HG02852 (cell line): Measurements from ENCODE around the gene ACAD9.

Source experiments
- ATAC-seq: cut with Tn5 transposase; IDR thresholded peaks from one replicate; pipeline ENCODE4 v1.9.1; 2021; ENCODE audit warnings: mild to moderate bottlenecking, moderate library complexity; ENCODE audit not compliant: unreplicated experiment

ACAD9 gene

GRCh38 chr3:128933213-128933921 lies 53.9 kb downstream of the ACAD9 start:
- ATAC-seq = no peak

GRCh38 chr3:128933922-128934253 lies 54.5 kb downstream of the ACAD9 start:
- no peak for ATAC-seq

- no peak for ATAC-seq
Observed at GRCh38 chr3:128935922-128936321, 56.5 kb downstream of the ACAD9 start.

- no peak for ATAC-seq
Observed at GRCh38 chr3:128936341-128936740, 56.9 kb downstream of the ACAD9 start.

- ATAC-seq = no peak
Observed at GRCh38 chr3:128940252-128940651, 60.8 kb downstream of the ACAD9 start.

- no peak for ATAC-seq
Observed at GRCh38 chr3:128942161-128942952, 62.9 kb downstream of the ACAD9 start.

GRCh38 chr3:128945041-128945877 lies 65.8 kb downstream of the ACAD9 start:
- ATAC-seq = no peak

- ATAC-seq = no peak
Observed at GRCh38 chr3:128945878-128946175, 66.4 kb downstream of the ACAD9 start.

GRCh38 chr3:128946411-128946810 lies 67.0 kb downstream of the ACAD9 start:
- no peak for ATAC-seq

GRCh38 chr3:128949158-128949557 lies 69.7 kb downstream of the ACAD9 start:
- ATAC-seq = no peak

- no peak for ATAC-seq
Observed at GRCh38 chr3:128950223-128950938, 71.0 kb downstream of the ACAD9 start.

GRCh38 chr3:128956440-128956839 lies 77.0 kb downstream of the ACAD9 start:
- no peak for ATAC-seq
